Neural cell (in vitro differentiated cells): ENCODE results near the gene PCP2.

ENCODE experiments used
- CTCF ChIP-seq: fragments of 450-650 bp; IDR thresholded peaks from 2 replicates; pipeline ENCODE4 v1.5.1; 2014; ENCODE audit warnings: antibody characterized with exemption, mild to moderate bottlenecking, moderate library complexity; ENCODE audit not compliant: poor library complexity, severe bottlenecking
- EP300 ChIP-seq: fragments of 450-650 bp; conservative IDR thresholded peaks from 2 replicates; pipeline ENCODE4 v1.6.1; 2014; ENCODE audit warnings: antibody characterized with exemption, mild to moderate bottlenecking, moderate library complexity; ENCODE audit not compliant: poor library complexity, severe bottlenecking
- EZH2 ChIP-seq: fragments of 200-600, 300-800 bp; shearing (Covaris generic), sonication (generic); IDR thresholded peaks from 2 replicates; pipeline ENCODE4 v1.6.1; 2014; ENCODE audit warnings: antibody characterized with exemption, low read length, borderline replicate concordance, mild to moderate bottlenecking; ENCODE audit not compliant: insufficient read depth, poor library complexity, severe bottlenecking
- MXI1 ChIP-seq: fragments of 450-650 bp; conservative IDR thresholded peaks from 2 replicates; pipeline ENCODE4 v1.6.1; 2014; ENCODE audit warnings: antibody characterized with exemption, mild to moderate bottlenecking; ENCODE audit not compliant: poor library complexity, severe bottlenecking
- POLR2AphosphoS5 ChIP-seq: IDR thresholded peaks from 2 replicates; pipeline ENCODE4 v1.6.1; 2012
- RAD21 ChIP-seq: fragments of 450-650 bp; conservative IDR thresholded peaks from 2 replicates; pipeline ENCODE4 v1.6.1; 2014; ENCODE audit warnings: antibody characterized with exemption, mild to moderate bottlenecking, moderate library complexity
- REST ChIP-seq: IDR thresholded peaks from 2 replicates; pipeline ENCODE4 v1.6.1; 2012; ENCODE audit warnings: borderline replicate concordance
- SMC3 ChIP-seq: fragments of 450-650 bp; conservative IDR thresholded peaks from 2 replicates; pipeline ENCODE4 v1.6.1; 2014; ENCODE audit warnings: antibody characterized with exemption, mild to moderate bottlenecking, moderate library complexity; ENCODE audit not compliant: poor library complexity
- TAF1 ChIP-seq: IDR thresholded peaks from 2 replicates; pipeline ENCODE4 v1.6.1; 2012; ENCODE audit warnings: low read depth

- TF ChIP-seq CTCF (no peak), EP300 (no peak), POLR2AphosphoS5 (no peak), TAF1 (no peak), EZH2 (no peak), REST (no peak), SMC3 (no peak), RAD21 (no peak), MXI1 (no peak)
These were observed 22.9 kb downstream of the PCP2 start for GRCh38 chr19:7610491-7611240.
